LNCaP clone FGC (cell line): ENCODE data around the gene PKP2.
"Not testable (repeated sequence)": the region's sequence is repeated elsewhere in the genome, so short reads cannot be mapped to it uniquely, and the experiment has no call there.

Experiments
- DNase-seq: peaks from one replicate; pipeline ENCODE4 v3.0.0-alpha.2; 2011; ENCODE audit warnings: low read depth
- H3K4me3 ChIP-seq: 2 replicates; pipeline ENCODE4 v1.5.1; 2011; ENCODE audit warnings: mild to moderate bottlenecking, low read depth, low read length, control low read depth
- CTCF ChIP-seq: IDR thresholded peaks from 2 replicates; pipeline ENCODE4 v1.5.1; 2012; ENCODE audit warnings: mild to moderate bottlenecking; ENCODE audit not compliant: control insufficient read depth, insufficient read depth; ENCODE audit errors: extremely low read depth

PKP2 gene

GRCh38 chr12:32877601-32878459 is 18.7 kb downstream of the PKP2 start:
- H3K4me3 ChIP-seq = no peak overlapping the region
- TF ChIP-seq CTCF = no peak
- no peak for DNase-seq

DNA sequence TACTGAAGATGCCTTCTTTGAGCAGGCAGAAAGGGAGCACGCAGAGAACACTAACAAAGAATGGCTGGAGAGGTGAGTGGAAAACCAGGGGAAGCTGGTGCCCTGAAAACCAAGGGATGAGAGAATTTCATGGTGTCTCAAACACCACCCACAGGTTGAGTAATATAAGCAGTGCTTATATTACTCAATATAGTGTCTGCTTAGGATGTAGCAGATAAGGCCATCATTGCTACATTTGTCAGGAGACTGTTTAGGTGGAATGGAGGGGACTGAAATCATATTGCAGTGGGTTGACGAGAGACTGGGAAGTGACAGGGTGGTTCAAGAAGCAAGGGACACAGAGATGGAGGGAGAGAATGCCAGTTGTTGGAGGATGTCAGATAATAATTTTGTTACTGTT is 20.6 kb downstream of the PKP2 start:
- no peak for TF ChIP-seq CTCF
- no peak overlapping the region for H3K4me3 ChIP-seq
- no peak for DNase-seq

DNA sequence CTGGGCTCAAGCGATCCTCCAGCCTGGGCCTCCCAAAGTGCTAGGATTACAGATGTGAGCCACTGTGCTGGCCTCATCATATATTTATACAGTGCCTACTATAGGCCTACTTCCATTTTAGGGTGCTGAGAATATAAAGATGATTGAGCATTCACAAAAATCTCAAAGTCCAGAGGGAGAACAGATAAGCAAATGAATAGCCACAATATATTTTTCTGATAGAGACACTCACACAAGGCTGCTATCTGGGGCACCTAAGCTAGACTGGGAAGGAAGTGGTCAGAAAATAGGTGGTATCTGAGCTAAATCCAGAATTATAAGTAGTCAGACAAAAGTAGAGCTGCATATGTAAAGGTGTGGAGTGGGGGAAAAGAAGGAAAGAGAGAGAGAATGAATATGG is 21.6 kb downstream of the PKP2 start:
- DNase-seq = no peak
- no peak for TF ChIP-seq CTCF

DNA sequence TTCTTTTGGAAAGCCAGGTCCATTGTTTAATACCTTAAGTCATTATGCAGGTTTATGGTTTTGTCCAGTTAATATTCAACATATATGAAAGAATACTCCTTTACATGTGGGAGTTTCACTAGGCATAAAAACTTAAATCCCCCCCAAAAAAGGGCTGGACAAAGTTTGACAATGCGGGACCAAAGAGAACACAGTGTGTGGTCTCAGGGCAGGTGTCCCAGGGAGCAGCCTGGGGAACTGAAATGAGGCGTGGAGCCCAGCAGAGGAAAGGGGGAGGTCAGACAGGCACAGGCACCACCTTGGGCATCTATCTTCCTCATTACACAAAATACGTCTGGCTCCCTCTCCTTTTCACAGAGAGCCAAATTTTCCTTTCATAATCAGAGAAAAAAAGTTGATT is 22.5 kb downstream of the PKP2 start:
- no peak overlapping the region for H3K4me3 ChIP-seq
- TF ChIP-seq CTCF = no peak
- DNase-seq = no peak

More for the DNA sequence above, 21.6 kb downstream of the PKP2 start:
- H3K4me3 ChIP-seq = no peak overlapping the region

GRCh38 chr12:32872416-32872815 is 24.2 kb downstream of the PKP2 start:
- not testable (repeated sequence) for DNase-seq

GRCh38 chr12:32870716-32871115 is 25.9 kb downstream of the PKP2 start:
- TF ChIP-seq CTCF = no peak
- no peak overlapping the region for H3K4me3 ChIP-seq
- no peak for DNase-seq

More at GRCh38 chr12:32872416-32872815, 24.2 kb downstream of the PKP2 start:
- not testable (repeated sequence) for H3K4me3 ChIP-seq

DNA sequence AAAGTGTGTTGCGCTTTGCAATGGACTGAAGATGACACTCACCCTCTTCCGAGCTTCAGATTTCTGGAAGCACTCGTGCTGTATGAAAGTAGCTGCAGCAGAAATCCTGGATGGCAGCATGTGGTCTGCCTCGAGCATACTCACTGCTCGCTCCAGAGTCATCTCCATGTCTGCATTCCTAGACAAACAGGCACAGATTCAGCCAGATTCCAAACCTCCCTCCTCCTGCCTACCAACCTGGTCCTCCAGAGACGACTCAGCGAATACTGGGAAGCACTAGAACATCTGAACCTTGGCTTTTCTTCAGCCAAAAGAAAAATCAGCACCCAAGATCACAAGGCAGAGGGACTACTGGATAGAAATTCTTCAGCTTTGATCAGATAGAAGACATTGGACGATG is 27.7 kb downstream of the PKP2 start:
- no peak for TF ChIP-seq CTCF
- DNase-seq = no peak
- no peak overlapping the region for H3K4me3 ChIP-seq
